HG02571 (cell line): ENCODE measurements around the gene MORN1.

Experiments
- ATAC-seq: cut with Tn5 transposase; IDR thresholded peaks from one replicate; pipeline ENCODE4 v1.9.1; 2021; ENCODE audit warnings: mild to moderate bottlenecking, moderate library complexity; ENCODE audit not compliant: unreplicated experiment

The MORN1 gene

DNA sequence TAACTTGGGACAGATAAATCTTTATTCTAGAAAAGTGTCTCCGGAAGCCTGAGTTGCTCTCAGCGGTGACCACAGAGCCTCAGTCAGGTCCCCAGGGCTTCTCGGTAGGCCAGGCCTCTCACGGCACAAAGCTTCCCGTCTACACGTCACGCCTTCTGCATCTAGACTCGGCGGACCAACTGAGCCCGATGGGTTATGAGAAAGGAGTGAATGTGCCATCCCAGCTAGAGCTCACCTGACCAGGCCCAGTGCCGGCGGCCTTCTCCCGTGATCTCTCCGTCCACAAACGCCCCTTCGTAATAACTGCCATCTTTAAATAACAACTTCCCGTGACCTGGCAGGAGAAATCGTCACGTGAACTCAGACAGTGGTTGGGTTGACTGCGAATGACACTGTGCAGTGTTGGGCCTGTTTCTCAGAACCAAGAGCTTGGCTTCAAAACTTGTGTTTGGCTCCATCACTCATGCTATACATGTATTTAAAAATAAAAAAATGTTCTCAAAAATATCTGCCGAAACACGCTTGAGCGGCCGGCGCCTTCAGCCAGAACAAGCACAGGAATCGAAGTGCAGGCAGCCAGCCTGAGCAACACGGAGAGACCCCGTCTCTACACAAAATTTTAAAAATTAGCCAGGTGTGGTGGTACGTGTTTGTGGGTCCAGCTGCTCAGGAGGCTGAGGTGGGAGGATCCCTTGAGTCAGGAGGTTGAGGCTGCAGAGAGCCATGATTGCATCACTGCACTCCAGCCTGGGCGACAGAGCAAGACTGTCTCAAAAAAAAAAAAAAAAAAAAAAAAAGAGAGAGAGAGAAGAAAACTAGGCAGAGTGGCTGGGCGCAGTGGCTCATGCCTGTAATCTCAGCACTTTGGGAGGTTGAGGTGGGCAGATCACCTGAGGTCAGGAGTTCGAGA is 3.1 kb downstream of the MORN1 start:
- ATAC-seq = no peak

DNA sequence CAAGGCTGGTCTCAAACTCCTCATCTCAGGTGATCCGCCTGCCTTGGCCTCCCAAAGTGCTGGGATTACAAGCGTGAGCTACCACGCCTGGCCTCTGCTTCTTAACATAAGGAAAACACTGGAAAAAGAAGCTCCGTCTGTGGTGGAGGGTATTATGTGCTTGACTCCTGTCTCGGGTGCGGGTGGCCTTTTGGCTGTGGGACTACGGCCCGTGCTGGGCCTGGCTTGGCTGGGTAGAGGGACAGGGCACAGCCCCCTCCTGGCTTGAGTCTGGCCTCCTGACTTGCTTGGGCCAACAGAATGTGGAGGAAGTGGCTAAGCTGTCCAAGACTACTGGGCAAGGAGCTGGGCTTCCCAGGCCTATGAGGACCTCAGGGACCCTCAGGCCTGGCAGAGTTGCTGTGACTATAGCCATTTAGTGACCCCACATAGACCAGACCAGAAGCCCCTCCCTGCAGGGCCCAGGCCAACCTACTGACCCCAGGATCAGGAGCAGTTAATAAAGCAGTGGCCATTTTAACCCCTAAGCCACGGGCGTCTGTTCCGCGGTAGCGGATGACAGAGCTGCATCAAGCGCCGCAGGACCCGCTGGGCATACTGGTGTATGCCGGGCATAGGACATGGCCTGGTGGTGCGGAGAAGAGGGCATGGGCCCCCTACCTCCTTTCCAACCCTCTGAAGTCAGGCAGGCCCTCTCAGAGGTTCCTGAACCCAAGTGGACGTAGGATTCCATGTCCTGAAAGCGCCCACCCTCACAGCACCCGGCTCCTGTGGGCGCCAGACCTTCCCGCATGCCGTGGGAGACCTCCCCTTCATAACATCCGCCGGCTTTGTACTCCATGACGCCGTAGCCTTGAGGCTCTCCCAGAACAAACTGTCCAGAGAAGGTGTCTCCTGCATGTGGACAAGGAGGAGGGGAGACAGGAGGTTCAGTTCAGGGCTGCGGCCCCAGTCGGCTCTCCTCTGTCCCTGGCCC is 4.4 kb downstream of the MORN1 start:
- no peak for ATAC-seq

GRCh38 chr1:2385606-2386280 is 5.6 kb downstream of the MORN1 start:
- ATAC-seq = no peak

DNA sequence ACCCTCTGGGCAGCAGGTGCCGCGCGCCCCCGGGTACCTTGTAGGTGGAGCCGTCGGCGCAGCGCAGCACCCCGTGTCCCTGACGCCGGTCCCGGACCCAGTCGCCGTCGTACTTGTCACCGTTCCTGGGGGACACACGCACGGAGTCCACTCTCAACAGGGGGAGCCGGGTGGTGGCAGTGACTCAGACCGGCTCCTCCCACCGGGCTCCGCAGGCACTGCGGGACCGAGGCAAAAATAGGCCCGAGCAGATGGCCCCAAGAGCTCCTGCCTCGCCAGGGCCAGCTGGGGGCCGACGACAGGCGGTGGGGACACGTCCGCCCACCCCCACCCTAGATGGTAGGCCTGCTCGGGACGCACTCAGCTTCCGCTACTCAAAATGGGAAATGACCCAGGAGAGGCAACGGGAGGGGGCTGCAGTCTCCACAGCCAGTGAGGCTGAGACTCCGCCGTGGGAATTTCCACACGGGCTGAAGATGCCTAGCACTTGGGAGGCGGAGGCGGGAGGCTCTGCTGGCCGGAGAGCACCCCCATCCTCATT is 6.3 kb downstream of the MORN1 start:
- ATAC-seq = no peak

DNA sequence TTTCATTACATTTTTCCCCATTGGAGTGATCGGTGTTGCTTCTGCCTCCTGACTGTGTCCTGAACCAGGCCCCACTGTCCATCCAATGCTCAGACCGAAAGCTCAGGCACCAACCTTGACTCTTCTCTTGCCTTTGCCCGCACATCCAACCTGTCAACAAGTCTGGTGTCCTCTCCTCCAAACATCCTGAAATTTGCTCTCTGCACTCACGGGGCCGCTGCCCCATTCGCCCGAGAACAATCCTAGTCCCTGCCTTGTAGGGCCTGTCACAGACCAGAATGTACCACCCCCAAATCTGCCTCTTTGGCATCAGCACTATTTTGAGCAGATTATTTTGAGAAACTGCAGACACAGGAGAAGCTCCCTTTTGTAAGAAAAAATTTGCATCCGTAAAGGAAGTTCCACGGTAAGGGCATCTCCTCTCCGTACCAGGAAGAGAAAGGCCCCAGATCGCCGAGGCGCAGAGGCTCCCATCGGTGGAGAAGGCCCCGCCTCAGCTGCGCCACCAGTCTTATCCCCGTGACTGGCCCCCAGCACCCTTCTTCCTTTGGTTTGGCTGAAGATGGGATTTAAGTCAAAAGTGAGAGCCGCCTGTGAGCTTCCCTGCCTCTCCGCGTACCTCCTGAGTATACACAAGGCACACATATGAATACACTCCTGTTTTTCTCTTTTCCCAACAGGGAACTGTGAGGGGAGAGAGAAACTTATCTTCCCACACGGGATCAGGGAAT is 7.1 kb downstream of the MORN1 start:
- no peak for ATAC-seq

DNA sequence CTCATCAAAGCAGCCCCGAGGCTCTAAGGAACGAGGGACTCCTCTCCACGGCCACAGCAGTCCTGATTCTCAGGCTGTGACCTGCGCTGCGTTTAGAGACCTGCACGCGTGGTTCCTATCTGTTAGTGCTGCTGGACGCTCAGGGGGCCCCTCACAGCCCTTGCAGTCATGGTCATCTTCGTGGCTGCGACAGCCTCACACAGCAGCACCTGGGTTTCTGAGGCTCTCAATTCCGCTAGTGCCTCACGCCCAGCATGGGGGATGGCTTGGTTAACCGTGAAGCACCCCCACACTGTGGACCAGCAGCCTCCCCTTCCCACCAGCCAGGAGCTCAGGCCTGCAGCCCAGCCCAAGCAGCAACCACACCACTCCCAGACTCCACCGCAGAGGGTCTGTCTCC is 7.8 kb downstream of the MORN1 start:
- ATAC-seq = no peak

DNA sequence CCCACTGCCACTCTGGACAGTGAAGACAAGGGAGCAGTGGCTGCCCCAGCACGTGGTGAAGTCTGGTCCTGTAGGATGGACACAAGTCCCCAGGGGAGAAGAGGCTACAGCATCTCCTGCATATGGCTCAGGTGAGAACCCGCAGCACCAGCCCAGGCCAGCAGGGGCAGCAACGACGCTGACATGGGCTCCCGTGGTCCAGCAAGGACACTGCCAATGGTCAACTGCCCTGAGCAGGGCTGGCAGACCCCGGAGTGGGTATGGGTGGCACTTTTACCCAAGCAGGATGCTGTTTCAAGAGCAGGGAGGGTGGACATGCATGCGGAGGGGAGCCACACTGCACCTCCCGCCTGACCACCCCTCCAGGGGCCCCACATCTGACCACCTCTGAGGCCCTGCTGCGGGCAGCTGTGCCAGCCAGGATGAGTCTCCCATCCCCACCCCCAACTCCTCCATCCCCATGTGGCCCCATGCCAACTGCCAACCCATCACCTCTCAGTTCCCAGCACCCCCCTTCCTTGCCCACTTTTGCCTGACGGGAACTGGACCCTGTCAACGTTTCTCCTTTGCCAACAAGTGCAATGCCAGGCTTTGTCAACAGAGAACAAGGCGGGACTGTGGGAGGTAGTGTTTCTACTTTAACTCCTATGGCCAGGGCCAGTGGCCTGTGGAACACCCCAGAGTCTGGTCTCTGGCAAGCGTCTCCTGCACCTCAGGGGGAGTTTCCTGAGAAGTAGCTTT is 8.6 kb downstream of the MORN1 start:
- no peak for ATAC-seq

DNA sequence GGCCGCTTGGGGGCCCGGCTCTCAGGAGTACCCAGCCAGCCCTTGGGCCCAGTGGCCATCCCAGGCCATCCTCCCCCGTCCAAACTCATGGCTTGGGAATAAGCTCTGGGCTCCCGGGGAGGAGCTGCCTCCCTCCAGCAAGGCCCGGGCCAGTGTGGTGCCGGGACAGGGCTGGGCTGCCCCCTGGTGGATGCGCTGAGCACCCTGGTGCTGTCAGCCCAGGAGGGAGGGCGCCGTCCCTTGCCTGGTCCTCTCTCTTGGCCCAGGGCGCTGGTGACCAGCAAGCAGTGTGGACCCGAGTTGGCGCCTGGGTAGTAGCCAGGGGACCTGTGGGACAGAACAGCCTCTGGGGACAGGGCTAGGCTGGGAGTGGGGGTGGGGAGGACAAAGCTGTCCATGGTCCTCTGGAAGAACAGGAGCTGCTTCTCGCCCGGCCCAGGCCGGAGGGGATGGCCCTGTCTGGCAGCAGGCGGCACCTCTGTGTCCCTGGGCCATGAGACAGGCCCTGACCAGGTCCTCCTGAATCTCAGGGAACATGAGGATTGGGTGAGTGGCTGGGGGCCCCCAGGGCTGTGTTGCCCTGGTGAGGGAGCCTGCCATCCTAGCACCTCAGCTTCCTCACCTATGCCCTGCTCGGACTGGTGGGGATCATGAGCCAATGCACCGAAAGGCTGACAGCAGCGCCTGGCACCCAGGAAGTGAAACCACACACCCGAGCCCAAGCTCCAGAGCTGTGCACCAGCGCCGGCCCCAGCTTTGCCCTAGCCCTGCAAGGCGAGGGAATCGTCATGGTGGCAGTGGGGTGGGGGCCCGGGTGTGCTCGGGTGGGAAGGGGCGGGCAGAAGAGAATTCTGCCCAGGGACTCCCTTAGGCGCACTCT is 9.4 kb downstream of the MORN1 start:
- ATAC-seq = no peak

GRCh38 chr1:2380816-2381591 is 10.3 kb downstream of the MORN1 start:
- no peak for ATAC-seq

DNA sequence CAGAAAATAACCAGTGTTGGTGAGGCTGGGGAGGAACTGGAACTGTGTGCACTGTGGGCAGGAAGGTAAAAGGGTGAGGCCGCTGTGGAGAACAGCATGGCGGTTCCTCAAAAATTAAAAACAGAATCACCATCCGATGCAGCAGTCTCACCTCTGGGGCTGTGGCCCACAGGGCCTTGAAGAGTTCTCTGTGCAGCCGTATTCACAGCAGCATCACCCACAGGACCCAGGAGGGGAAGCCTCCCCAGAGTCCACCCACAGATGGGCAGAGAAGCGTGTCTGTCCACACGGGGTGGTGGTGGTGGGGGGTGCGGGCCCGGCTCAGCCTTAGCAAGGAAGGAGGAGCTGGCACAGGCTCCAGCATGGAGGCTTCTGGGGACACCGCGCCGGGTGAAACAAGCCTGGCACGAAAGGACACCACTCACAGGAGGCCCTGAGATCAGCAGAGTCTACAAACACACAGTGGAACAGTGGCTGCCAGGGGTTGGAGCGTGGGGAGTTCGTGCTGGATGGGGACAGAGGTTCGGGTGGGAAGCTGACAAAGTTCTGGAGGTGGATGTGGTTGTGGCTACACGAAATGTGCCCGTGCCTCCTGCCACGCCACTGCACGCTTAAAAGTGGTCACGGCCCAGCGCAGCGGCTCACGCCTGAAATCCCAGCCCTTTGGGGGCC is 11.5 kb downstream of the MORN1 start:
- ATAC-seq = no peak

DNA sequence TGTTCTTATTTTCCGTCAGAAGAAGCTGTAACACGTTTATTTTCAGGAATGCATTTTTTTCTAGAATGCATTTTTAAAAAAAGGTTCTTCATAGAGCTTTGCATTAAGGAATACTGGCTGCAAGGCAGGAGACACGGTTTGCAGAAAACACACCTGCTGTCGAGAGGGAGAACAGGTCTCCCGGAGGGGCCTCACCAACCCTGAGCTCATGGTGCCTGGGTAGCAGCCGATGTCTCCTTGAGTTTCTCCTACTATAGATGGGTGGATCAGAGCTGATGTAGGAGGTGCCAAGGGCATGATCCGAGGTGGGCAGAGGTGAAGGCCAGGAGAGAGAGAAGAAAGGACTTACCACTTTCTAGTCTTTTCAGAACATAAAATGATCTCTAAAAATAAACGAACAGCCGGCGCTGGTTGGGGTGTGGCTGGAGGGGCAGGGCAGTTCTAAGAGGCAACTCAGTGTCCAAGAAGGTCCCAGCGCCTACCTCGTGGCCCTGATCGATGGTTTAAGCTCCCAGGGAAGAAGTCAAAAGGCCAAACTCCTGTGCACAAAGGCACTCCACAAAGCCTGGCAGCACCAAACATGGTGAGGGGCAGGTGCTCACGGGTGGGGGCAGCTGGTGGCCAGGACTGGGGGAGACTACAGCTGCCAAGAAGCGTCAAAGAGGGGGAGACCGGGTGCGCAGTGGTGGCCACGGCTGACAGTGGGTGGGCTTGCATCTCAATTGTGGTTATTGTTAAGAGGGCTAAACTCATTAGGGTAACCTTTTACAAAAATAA is 12.2 kb downstream of the MORN1 start:
- ATAC-seq = no peak

DNA sequence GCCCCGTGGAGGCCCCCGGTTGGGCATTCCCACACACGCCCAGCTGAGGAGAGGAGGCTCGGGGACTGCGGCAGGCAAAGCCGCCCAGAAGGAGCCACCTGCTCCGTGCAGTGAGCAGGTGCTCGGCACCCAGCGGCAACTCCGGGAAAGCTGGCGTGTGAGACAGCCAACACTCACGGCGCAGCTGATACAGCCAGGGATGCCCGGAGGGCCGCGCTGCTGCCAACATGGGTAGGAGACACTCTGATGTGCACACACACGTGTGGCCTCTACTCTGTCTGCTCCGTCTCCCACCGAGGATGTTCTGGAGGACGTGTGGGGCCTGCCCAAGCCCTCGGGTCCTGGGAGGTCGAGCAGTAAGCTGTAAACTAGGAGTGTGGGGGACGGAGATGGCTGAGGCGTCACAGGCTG is 12.9 kb downstream of the MORN1 start:
- ATAC-seq = no peak

DNA sequence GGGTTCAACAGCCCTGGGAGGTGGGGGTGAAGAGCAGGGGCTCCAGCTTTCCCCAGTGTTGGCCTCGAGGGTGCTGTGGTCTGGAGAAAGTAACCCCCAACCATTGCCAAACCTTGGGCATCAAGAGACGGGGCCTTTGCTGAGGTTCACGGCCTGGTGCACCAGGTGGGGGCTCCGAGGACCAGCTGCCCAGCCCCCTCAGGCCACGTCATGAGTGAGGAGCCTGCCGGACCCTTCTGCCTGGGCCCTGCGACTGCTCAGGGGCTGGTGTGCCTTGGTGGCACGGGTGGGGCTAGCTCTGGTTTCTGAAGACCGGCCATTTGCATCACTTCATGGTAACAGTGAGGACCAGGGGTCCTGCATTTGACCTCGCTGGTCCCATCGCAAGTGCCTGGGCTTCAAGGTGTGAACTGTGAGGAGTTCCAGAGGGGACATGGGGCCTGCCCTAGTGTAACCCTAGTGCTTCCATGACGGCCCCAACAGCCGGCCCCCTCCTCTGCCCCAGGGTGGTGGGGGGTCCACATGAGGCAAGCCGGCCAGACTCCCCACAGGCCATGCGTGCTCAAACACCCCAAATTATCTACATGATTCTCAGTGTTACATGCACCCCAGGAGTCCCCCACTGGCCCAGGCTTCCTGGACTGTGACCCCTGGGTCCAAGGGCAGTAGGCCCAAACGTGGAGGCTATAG is 13.5 kb downstream of the MORN1 start:
- no peak for ATAC-seq

DNA sequence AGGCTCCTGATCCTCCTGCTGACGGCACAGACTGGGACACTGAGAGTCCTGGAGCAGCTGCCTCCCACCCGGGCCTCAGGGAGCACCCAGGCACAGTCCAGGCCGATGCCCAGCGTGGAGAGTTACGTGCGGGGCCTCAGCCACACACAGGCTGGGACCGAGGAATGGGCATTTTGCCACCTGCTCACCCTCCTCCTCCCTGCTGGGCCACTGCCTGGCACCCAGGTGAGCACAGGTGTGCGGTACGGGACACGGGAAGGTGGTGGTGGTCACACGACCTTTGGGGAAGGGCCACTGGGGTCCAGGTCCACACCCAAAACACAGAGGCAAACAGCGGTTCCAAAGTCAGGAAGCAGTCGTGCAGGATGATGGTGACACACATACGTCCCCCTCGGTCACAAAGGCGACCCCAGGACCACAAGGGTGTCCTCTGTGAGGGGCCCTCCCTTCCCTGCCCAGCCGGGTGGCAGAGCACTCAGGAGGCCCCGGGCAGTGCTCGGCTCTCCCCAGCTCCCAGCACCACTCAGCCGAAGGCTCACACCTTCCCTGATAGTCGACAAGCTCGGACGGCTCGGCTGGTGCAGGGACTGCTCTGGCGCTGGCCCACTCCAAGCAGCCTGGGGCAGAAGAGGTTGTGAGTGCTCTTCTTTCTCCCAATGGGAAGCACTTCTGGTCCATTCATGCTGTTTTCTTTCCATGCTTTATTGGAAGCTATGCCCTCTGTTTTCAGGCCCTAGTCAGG is 14.3 kb downstream of the MORN1 start:
- ATAC-seq = no peak

DNA sequence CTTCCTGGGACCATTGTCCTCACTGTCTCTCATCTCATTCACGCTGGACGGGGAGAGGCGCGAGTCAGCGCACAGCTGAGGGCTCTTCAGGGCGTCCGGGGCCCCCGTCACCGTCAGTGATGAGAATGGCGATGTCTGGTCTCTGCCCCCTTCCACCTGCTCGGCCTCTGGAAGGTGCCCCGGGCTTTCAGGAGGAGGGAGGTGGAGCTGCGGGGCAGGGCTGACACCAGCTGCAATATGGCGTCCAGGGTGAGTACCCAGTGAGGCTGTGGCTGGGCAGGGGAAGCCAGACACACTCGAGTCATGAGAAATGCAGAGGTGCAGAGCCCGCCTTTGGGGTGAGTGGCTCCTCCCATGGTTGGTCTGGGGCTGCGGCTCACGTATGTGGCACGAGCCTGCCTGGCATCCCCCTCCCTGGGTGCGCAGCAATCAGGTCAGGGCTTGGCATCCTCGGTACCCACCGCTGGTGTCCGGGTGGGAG is 15.1 kb downstream of the MORN1 start:
- no peak for ATAC-seq
